Suprapubic skin (tissue), 4 donors: ENCODE measurements around the gene LAMA5. TPM values are rescaled to one million over a fixed set of nuclear protein-coding genes. Genes with fewer than 3 reads are reported as not detected.

Experiments
- DNase-seq, 2 donors: peaks; one replicate each; pipeline ENCODE4 v3.0.0-alpha.2; 2019; ENCODE audit warnings: low spot score in 2 of 2
- H3K27ac ChIP-seq: fragments of 200-600 bp; sonication (generic); one replicate; pipeline ENCODE4 v1.5.1; 2019
- H3K27me3 ChIP-seq: fragments of 200-600 bp; sonication (generic); one replicate; pipeline ENCODE4 v1.5.1; 2019
- H3K36me3 ChIP-seq: fragments of 200-600 bp; sonication (generic); one replicate; pipeline ENCODE4 v1.5.1; 2019
- H3K4me1 ChIP-seq: fragments of 200-600 bp; sonication (generic); one replicate; pipeline ENCODE4 v1.5.1; 2019
- H3K4me3 ChIP-seq: fragments of 200-600 bp; sonication (generic); one replicate; pipeline ENCODE4 v1.5.1; 2019; ENCODE audit warnings: mild to moderate bottlenecking
- H3K9me3 ChIP-seq: fragments of 200-600 bp; sonication (generic); one replicate; pipeline ENCODE4 v1.5.1; 2019
- EP300 ChIP-seq: sonication (generic); formaldehyde crosslinking; IDR thresholded peaks from one replicate; pipeline ENCODE4 v1.6.1; 2017; ENCODE audit warnings: antibody characterized with exemption
- POLR2A ChIP-seq, 2 donors: fragments of 450-650 bp; IDR thresholded peaks; one replicate each; pipeline ENCODE4 v1.6.1; 2017; ENCODE audit warnings: antibody characterized with exemption in 2 of 2, mild to moderate bottlenecking in 2 of 2, moderate library complexity in 2 of 2
- POLR2AphosphoS5 ChIP-seq, 3 donors: sonication (generic); formaldehyde crosslinking; IDR thresholded peaks; one replicate each; pipeline ENCODE4 v1.6.1; 2017; ENCODE audit warnings: antibody characterized with exemption in 3 of 3
- WGBS: methylation state at CpG from one replicate; pipeline ENCODE4 v1.1.5; 2018; 5-methylcytosine and 5-hydroxymethylcytosine counted together
- total RNA-seq, 4 donors: library from RNA; depleted of rRNA; stranded (reverse); fragments of >200 nt; gene quantifications; one replicate each; pipeline ENCODE4 v1.1.0, GENCODE V29; 2016
- TF ChIP-seq, protein P1 (sequence below), 2 donors: fragments of 200-600 bp in 1 of 2; fragments of 450-650 bp in 1 of 2; sonication (generic) in 1 of 2; IDR thresholded peaks; one replicate each; pipeline ENCODE4 v1.5.1; 2016 to 2019; ENCODE audit warnings: antibody characterized with exemption in 2 of 2, mild to moderate bottlenecking in 1 of 2, moderate library complexity in 1 of 2

LAMA5 gene
- total RNA-seq, 4 donors from 2014 or later, result 200 to 623 (median 316) TPM

DNA sequence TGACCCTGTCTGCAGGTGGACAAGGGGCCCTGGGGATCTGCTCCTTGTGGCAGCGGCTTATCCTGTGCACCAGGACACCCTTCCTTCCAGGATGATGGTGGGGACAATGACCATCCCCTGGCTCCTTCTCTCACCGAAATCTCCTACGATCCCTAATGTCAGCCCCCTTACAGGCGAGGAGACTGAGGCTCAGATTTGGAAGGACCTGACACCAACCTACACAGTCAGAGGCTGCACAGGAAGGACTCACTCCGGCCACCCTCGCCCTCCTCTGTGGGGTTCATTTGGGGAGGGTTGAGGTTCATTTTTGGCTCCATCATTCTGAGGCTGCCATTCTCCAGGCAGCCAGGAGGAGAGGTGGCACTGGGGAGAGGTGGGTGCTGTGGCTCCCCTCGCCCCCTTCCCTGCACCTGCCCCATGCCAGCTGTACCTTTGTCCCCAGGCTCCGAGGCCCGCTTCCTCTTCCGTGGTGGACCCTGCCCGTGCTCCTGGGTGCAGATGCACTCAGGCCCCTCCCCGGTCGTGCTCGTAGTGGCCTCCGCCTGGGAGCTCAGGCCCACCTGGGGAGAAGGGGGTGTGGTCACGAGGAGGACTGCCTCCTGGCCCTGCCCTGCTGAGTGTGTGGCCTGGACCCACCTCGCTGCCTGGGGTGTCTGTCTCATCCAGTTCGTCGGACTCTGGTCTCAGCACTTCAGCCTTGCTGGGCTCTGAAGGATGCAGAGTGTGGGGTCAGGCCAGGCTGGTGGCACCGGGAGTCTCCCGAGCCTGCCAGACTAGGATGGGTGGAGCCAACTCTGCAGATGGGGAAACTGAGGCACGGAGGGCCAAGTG is 45.3 kb upstream of the LAMA5 start:
- Histone ChIP-seq H3K4me1 (peaks cover 18% of the 10 kb centered on the region), H3K27ac (no peak overlapping the region), H3K4me3 (no peak overlapping the region), H3K27me3 (peaks cover 10% of the 10 kb centered on the region), H3K36me3 (no peaks in the 10 kb centered on the region), H3K9me3 (no peaks in the 10 kb centered on the region)
- DNase-seq, result no peak
- no peak for TF ChIP-seq EP300
- TF ChIP-seq, protein P1, sequence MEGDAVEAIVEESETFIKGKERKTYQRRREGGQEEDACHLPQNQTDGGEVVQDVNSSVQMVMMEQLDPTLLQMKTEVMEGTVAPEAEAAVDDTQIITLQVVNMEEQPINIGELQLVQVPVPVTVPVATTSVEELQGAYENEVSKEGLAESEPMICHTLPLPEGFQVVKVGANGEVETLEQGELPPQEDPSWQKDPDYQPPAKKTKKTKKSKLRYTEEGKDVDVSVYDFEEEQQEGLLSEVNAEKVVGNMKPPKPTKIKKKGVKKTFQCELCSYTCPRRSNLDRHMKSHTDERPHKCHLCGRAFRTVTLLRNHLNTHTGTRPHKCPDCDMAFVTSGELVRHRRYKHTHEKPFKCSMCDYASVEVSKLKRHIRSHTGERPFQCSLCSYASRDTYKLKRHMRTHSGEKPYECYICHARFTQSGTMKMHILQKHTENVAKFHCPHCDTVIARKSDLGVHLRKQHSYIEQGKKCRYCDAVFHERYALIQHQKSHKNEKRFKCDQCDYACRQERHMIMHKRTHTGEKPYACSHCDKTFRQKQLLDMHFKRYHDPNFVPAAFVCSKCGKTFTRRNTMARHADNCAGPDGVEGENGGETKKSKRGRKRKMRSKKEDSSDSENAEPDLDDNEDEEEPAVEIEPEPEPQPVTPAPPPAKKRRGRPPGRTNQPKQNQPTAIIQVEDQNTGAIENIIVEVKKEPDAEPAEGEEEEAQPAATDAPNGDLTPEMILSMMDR (IDR thresholded peaks at IDR 0.05), result no peak
- 87% methylated on average over 13 of the region's 22 CpGs for WGBS

DNA sequence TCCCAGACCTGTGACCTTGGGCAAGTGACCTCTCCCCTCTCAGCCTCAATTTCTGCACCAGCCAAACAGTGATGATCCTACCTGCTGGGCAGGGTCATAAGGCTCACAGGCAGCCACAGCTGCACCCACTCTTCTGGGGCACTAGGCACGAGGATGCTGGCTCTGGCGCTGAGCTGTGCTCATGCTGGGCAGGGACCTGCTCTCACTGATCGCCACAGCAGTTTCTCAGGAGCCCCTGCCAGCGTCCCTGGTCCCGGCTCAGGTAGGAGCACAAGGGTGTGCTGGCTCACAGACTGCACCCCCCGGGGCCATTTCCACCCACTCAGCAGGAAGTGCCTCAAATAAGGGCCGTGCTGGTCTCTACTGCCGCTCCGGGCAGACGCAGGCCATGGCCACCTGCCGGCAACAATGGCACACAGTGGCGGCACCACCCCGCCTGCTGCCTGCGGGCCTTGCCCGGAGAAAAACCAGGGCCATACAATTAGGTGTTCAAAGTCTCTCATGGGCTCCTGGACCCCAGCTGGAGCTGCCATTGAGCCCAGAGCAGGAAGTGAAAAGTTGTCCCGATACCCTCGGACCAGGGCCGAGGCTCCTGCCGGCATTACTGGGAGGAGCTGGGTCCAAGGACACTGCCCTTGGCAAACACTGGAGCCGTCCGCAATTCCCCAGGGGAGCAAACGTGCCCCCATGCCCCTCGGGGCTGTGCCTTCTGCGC is 44.5 kb upstream of the LAMA5 start:
- H3K4me1 ChIP-seq, result peaks cover 21% of the 10 kb centered on the region
- TF ChIP-seq, protein P1 (IDR thresholded peaks at IDR 0.05), result no peak
- H3K27me3 ChIP-seq, result peaks cover 10% of the 10 kb centered on the region
- no peak overlapping the region for H3K4me3 ChIP-seq
- no peak for DNase-seq
- no peaks in the 10 kb centered on the region for H3K9me3 ChIP-seq
- WGBS, result 83% methylated on average over 16 of the region's 24 CpGs
- H3K27ac ChIP-seq, result no peak overlapping the region
- H3K36me3 ChIP-seq, result no peaks in the 10 kb centered on the region

DNA sequence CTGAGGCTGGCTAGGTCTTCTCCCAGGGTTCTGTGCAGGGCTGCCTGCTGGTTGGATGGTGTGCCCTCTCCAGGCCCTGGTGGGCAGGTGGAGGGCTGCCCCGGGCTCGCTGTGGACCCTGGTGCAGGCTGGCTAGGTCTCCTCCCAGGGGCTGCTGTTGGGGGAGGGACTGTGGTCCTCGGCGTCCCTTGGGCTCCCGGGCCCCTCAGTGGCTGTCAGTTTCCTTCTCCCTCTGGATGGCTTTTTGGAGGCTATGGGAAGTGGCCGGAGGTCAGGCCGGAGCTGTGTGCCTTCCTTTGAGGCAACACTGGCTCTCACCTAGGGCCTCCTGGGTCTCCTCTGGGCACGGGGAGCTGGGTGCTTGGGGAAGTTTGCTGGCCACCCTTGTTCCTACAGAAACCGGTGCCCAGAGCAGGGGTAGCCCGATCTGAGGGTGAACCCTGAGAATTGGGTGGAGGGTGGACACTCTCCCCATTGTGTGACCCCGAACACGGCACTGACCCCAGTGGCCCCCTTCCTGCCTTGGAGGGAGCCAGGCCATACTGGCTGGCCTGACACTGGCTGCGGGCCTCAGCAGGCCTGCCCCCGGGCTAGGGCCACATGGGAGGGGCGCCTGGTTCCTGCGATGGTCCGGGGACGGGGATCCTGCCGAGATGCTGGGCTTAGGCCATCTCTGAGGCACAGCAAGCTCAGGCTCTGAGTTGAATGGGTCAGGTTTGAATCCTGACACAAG is 43.8 kb upstream of the LAMA5 start:
- Histone ChIP-seq H3K4me3 (no peak overlapping the region), H3K27me3 (peaks cover 3% of the 10 kb centered on the region), H3K36me3 (no peaks in the 10 kb centered on the region), H3K4me1 (peaks cover 28% of the 10 kb centered on the region), H3K9me3 (no peaks in the 10 kb centered on the region), H3K27ac (no peak overlapping the region)
- no peak for DNase-seq
- 88% methylated on average over 12 of the region's 19 CpGs for WGBS
- TF ChIP-seq POLR2AphosphoS5 (IDR thresholded peaks at IDR 0.05) (no peak), POLR2A (IDR thresholded peaks at IDR 0.05) (no peak), EP300 (no peak)
- TF ChIP-seq, protein P1 (IDR thresholded peaks at IDR 0.05), result no peak

DNA sequence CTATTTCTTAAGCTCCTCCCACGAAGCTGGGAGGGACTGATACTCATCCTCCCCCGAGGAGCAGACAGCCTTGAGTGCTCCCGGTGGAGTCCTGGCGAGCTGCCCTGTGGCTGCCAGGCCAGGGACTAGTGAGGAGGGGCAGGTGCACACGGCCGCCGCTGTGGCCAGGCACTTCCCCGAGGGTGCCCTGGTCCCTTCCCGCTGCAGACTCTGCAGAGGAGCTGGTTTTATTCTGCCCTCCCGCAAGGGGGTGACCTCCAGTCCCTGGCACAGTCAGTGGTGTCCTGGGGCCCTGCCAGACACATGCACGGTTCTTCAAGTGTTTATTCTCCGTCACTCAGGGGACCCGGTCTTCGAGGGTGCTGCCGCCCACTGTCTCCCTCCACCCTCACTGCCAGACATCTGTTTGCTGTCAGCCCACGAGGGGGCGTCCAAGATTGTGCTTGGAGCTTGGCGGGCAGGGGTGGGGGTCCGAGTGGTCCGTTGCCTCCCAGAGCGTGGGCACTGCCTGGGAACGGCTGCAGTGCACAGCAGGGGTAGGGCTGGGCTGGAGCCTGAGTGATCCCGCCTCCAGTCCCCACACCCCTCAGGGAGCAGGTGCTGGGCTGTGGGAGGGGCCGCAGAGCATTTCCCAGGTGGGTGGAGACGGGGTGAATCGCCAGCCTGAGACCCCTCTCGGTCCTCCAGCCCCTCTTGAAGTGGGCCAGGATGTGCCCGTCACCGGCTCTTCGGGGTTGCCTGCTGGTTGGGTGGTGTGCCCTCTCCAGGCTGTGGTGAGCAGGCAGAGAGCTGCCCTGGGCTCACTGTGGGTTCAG is 43.0 kb upstream of the LAMA5 start:
- Histone ChIP-seq H3K9me3 (no peaks in the 10 kb centered on the region), H3K27ac (no peak overlapping the region), H3K36me3 (no peaks in the 10 kb centered on the region), H3K4me3 (no peak overlapping the region), H3K27me3 (no peaks in the 10 kb centered on the region), H3K4me1 (peaks cover 36% of the 10 kb centered on the region)
- TF ChIP-seq POLR2A (IDR thresholded peaks at IDR 0.05), result no peak
- TF ChIP-seq, protein P1 (IDR thresholded peaks at IDR 0.05), result peak in 1 of 2 donors; percentile 16
- WGBS, result 12% methylated on average over 9 of the region's 30 CpGs
- no peak for DNase-seq
